NK-92 treated with Interleukin-12 subunit alpha and Interleukin-12 subunit beta, amount 100 ng/mL, for 24 hours (cell line): Measurements from ENCODE around the gene PIGQ.

Experiments
- DNase-seq: peaks from one replicate; lab custom pipeline; 2025; lab: John Stamatoyannopoulos, UW

The PIGQ gene

DNA sequence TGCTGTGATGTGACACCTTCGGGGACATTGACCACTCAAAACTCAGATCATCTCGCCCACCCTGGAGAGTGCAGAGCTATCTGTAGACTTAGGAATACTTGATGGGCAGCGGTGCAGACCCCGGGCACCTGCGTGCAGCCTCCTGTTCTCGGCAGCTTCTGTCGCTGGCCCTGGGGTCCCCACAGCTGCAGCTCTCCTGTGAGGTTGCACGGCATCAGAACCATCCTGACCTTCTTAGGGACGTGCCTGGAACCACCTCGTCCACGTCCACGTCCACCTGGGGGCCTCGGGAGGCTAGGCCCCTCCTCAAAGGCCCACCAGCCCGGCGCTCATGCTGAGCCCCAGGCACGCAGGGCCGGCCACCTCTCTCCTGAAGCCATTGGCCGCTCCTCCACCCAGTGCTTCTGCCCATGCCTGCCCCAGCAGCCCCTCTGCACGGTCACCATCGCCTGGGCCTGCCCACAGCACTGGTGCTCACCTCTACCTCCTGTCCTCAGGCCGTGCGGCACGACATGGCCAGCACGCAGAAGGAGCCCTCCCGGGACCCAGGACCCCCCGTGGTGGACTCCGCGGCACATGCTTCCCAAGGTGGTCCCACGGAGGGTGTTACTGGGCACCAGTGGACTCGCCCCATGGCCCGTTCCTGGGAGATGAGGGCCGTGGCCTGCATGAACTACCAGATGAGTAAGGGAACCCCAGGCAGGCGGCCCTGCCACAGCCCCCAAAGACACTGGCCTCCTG is 58.7 kb downstream of the PIGQ start:
- DNase-seq = no peak

DNA sequence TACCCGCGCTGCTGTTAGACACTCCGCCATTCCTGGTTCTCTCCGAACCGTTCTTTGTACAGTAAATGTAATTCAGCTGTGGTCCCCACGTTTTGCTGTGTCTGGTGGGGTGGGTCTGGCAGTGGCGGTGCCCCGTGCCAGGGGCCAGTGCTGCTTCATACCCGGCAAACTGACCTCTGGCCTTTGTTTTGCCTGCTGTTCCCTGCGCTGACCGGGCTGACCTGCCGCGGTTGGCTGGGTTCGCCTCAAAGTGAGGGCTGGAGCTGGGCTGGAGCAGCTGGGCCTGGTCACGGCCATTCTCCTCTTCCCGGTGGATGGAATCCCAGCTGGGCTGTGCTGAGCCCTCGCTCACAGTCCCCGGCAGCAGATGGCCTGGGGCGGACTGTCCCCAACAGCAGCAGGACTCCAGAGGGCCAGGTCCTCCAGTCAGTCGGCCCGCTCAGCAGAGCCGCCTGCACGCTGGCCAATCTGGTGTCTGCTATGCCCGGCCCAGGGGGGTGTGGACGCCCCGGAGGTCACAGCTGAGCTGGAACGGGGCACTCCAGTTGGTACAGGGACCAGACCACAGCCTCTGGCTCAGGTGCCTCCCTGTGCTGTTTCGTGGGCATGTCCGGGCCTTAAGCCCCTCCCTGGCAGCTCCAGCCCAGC is 59.5 kb downstream of the PIGQ start:
- no peak for DNase-seq

DNA sequence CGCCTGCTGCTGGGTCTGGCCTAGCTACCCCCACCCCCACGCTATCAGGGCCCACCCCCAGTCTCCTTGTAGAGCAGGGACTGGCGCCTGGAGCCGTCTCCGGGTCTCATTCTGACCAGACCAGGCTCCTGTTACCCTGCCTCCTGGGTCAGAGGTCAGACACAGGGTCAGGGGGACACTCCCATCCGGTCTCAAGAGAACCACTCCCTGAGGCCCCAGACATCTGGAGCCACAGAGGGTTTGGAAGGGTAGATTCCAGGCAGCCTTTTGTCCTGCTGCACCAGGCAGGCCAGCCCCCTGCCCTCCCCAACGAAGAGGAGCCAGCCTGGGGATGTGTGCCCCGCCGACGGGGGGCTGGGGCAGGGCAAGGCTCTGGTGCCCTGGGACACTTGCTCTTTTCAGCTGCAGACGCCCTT is 60.1 kb downstream of the PIGQ start:
- no peak for DNase-seq

DNA sequence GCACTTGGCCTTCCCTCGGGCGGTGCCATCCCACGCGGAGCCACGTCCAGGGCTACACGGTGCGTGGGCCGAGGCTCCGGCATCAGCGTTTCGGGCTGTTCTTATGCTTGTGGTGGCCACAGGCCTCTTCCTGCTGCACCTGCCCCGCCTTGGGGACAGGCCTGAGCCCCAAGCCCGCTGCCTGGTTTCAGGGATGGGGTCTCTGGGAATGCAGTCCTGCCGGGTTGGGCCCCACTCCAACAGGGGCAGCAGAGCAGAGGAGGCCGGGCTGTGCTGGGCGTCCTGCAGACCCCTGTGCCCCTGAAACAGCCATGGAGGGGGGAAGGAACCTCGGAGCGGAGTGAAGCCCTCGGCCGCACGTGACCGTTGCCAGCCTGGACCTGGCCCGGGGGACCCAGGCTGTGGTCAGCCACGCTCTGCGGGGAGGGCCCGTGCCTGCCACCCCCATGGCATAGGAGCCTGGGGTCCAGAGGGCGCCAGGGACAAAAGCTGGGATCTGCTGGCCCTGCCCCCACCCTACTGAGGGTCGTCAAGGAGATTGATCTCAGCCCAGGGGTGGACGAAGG is 60.6 kb downstream of the PIGQ start:
- no peak for DNase-seq

DNA sequence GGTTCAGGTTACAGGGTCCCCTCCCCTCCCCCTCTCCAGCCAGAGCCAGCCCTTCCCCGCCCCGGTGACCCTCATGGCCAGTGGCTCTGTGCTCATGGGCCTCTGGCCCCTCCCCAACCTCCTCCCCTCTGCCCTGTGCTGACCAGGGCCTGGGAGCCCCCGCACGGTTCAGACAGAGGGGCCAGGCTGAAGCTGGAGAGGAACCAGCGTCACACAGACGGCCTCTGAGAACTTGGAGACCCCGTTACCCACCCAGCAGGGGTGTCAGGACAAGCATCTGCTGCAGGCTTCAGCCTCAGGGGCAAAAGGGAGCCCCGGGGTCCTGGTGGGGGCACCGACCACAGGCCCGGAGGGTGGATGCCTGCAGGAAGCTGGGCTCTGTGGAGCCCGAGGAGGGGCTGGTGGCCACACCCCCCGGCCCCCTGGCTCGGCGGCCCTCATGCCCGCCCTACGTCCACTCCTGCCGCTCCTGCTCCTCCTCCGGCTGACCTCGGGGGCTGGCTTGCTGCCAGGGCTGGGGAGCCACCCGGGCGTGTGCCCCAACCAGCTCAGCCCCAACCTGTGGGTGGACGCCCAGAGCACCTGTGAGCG is 61.1 kb downstream of the PIGQ start, which contains the start of gene WFIKKN1:
Gene WFIKKN1, plus strand, starts transcription at position 171 of the 591 bp plus-strand sequence. Its CDS starts 269 bp downstream, at position 440.
- no peak for DNase-seq

DNA sequence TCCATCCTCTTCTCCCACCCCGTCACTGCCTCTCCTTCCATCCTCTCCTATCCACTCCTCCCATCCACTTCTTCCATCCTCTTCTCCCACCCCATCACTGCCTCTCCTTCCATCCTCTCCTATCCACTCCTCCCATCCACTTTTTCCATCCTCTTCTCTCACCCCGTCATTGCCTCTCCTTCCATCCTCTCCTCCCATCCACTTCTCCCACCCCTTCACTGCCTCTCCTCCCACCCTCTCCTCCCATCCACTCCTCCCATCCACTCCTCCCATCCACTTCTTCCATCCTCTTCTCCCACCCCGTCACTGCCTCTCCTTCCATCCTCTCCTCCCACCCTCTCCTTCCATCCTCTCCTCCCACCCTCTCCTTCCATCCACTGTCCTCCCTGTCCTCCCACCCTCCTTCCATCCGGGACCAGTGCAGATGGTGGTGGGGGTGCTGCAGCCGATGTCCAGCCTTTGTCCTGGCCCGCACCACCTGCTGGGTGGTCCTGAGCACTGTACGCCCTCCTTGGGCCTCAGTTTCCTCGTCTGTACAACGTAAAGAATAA is 62.1 kb downstream of the PIGQ start:
- no peak for DNase-seq

DNA sequence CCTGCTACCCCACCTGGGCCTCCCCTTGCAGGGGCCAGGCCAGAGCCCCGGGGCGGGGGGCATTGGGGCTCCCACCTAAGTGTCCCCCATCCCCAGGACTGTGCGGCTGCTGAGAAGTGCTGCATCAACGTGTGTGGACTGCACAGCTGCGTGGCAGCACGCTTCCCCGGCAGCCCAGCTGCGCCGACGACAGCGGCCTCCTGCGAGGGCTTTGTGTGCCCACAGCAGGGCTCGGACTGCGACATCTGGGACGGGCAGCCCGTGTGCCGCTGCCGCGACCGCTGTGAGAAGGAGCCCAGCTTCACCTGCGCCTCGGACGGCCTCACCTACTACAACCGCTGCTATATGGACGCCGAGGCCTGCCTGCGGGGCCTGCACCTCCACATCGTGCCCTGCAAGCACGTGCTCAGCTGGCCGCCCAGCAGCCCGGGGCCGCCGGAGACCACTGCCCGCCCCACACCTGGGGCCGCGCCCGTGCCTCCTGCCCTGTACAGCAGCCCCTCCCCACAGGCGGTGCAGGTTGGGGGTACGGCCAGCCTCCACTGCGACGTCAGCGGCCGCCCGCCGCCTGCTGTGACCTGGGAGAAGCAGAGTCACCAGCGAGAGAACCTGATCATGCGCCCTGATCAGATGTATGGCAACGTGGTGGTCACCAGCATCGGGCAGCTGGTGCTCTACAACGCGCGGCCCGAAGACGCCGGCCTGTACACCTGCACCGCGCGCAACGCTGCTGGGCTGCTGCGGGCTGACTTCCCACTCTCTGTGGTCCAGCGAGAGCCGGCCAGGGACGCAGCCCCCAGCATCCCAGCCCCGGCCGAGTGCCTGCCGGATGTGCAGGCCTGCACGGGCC is 62.9 kb downstream of the PIGQ start:
- no peak for DNase-seq

DNA sequence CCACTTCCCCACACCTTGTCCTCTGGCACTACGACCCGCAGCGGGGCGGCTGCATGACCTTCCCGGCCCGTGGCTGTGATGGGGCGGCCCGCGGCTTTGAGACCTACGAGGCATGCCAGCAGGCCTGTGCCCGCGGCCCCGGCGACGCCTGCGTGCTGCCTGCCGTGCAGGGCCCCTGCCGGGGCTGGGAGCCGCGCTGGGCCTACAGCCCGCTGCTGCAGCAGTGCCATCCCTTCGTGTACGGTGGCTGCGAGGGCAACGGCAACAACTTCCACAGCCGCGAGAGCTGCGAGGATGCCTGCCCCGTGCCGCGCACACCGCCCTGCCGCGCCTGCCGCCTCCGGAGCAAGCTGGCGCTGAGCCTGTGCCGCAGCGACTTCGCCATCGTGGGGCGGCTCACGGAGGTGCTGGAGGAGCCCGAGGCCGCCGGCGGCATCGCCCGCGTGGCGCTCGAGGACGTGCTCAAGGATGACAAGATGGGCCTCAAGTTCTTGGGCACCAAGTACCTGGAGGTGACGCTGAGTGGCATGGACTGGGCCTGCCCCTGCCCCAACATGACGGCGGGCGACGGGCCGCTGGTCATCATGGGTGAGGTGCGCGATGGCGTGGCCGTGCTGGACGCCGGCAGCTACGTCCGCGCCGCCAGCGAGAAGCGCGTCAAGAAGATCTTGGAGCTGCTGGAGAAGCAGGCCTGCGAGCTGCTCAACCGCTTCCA is 63.7 kb downstream of the PIGQ start:
- no peak for DNase-seq
